Heart right ventricle (tissue), 16 donors: Measurements from ENCODE around the gene PDZD2. TPM values are rescaled to one million over a fixed set of nuclear protein-coding genes. Genes with fewer than 3 reads are reported as not detected.

ENCODE experiments used
- ATAC-seq, 8 donors: fragments of 200-7000 bp; cut with Tn5 transposase; one replicate each; pipeline ENCODE4 v1.9.1; 2020; ENCODE audit warnings: mild to moderate bottlenecking in 8 of 8, moderate library complexity in 8 of 8, moderate number of reproducible peaks in 1 of 8
- DNase-seq, 2 donors: peaks; one replicate each; pipeline ENCODE4 v3.0.0-alpha.2; 2020
- H3K27ac ChIP-seq, 10 donors: fragments of 200-600 bp; sonication (generic) in 2 of 10; one replicate each; pipeline versions ENCODE4 v1.5.0 to v1.8.0; 2020 to 2022; ENCODE audit warnings: mild to moderate bottlenecking in 3 of 10
- H3K27me3 ChIP-seq, 7 donors: fragments of 200-600 bp; one replicate each; pipeline ENCODE4 v1.8.0; 2021 to 2022; ENCODE audit warnings: mild to moderate bottlenecking in 2 of 7
- H3K36me3 ChIP-seq, 9 donors: fragments of 200-600 bp; sonication (generic) in 1 of 9; one replicate each; pipeline versions ENCODE4 v1.5.0 to v1.8.0; 2020 to 2022; ENCODE audit warnings: mild to moderate bottlenecking in 2 of 9
- H3K4me1 ChIP-seq, 9 donors: fragments of 200-600 bp; sonication (generic) in 1 of 9; one replicate each; pipeline versions ENCODE4 v1.5.0 to v1.8.0; 2020 to 2022; ENCODE audit warnings: mild to moderate bottlenecking in 4 of 9
- H3K4me3 ChIP-seq, 10 donors: fragments of 200-600 bp; sonication (generic) in 2 of 10; one replicate each; pipeline versions ENCODE4 v1.5.0 to v1.8.0; 2020 to 2022; ENCODE audit warnings: mild to moderate bottlenecking in 7 of 10, moderate library complexity in 2 of 10
- H3K9me3 ChIP-seq, 11 donors: fragments of 200-600 bp in 10 of 11; sonication (generic) in 2 of 11; one replicate each; pipeline versions ENCODE4 v1.5.0 to v1.8.0; 2013 to 2022; ENCODE audit warnings: mild to moderate bottlenecking in 2 of 11, control low read depth in 1 of 11, moderate library complexity in 1 of 11
- WGBS, 2 donors: extraction: QIAGEN DNeasy Blood & Tissue Kit; methylation state at CpG; one replicate each; pipeline ENCODE4 v1.1.7; 2013; ENCODE audit warnings: inconsistent platforms in 1 of 2; 5-methylcytosine and 5-hydroxymethylcytosine counted together
- intact Hi-C, 10 donors: fragments of 100-400 bp; cut with DNase I; formaldehyde crosslinking; loops; one replicate each; pipeline versions ENCODE4 v1.11.1 to v1.14.2; 2022
- polyA plus RNA-seq, 2 donors: library from polyadenylated mRNA; stranded (reverse); fragments of 200-250 nt; gene quantifications; one replicate each; pipeline ENCODE4 v1.2.3, GENCODE V29; 2013
- total RNA-seq, 10 donors: library from RNA; stranded (reverse); fragmentation: NEBNext Ultra II Directional in 3 of 10; extraction: Animal tissue kit (Norgen Biotek cat#: 25700) in 3 of 10; gene quantifications; one replicate each; pipeline versions ENCODE4 v1.2.1 to v1.2.4, GENCODE V29; 2021 to 2023
- TF ChIP-seq, protein P1 (sequence below), 9 donors: fragments of 200-600 bp; sonication (generic) in 2 of 9; IDR thresholded peaks; one replicate each; pipeline versions ENCODE4 v1.5.0 to v1.8.0; 2021 to 2022; ENCODE audit warnings: antibody characterized with exemption in 9 of 9, mild to moderate bottlenecking in 5 of 9, moderate library complexity in 1 of 9
- donor health status: Arrhythmogenic right ventricular cardiomyopathy.
- donor health status: ischemic (EF 13 %, LVEDD 7.1; RV severe dilation, severe dysfunction).
- donor health status: healthy with polysubstance abuse.
- donor health status: DM: no; HTN: yes; CAD: no.
- donor health status: DM: no; HTN: no; CAD: no.
- donor health status: ischemic (EF 25% LVEDD 6.9; RV normal size, moderate dysfunction).
- donor health status: ischemic (EF 25% LVEDD 5.7; RV mildly dilated, moderate dysfunction).
- donor health status: healthy.
- donor health status: DM: yes; HTN: yes; CAD: no.
- donor health status: Ischemic cardiomyopathy.
- donor health status: ischemic (EF 35%, LVEDD 5.7; RV mildly dilated, moderate dysfunction).
- donor health status: nonischemic (EF 11% LVEDD 7.7; RV severe dilation, severe dysfunction).
- donor health status: DM: yes; HTN: yes; CAD: no.
- donor health status: PGD.
- donor health status: ischemic (EF 29% LVEDD 5.4; RV normal size, mild dysfunction).
- donor health status: nonischemic (EF 23%, LVEDD 6.1; RV moderate dilation, normal function).

Gene PDZD2
- total and polyA plus RNA-seq, 12 donors = 9.0 to 117 (median 82.5) TPM

DNA sequence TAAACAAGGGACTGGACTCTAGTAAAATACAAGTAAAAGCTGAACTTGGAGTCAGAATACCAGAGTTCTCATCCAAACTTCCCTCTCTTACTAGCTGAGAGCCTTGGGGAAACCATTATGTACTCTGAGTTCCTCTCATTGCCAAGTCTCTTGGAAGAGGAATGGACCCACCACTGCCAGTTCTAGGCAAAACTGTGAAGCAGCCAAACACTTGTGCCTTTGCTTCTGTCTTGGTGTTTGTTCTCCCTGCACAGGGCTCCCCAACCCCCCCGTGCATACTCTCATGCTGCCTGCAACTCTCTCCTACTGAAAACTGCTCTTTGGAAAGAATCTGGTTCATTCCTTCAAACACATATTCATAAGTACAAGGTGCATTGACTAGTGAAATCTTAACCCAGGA, 102.6 kb downstream of the PDZD2 start:
- TF ChIP-seq, protein P1, sequence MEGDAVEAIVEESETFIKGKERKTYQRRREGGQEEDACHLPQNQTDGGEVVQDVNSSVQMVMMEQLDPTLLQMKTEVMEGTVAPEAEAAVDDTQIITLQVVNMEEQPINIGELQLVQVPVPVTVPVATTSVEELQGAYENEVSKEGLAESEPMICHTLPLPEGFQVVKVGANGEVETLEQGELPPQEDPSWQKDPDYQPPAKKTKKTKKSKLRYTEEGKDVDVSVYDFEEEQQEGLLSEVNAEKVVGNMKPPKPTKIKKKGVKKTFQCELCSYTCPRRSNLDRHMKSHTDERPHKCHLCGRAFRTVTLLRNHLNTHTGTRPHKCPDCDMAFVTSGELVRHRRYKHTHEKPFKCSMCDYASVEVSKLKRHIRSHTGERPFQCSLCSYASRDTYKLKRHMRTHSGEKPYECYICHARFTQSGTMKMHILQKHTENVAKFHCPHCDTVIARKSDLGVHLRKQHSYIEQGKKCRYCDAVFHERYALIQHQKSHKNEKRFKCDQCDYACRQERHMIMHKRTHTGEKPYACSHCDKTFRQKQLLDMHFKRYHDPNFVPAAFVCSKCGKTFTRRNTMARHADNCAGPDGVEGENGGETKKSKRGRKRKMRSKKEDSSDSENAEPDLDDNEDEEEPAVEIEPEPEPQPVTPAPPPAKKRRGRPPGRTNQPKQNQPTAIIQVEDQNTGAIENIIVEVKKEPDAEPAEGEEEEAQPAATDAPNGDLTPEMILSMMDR (IDR thresholded peaks at IDR 0.05) = no peak
- DNase-seq = peak; percentile 38 to 39
- WGBS, 2 donors = 20 to 44% methylated on average over 1 of the region's 1 CpG
- intact Hi-C loops = loop anchor here in 1 of 10 donors (5.0 kb wide), 1 partner anchor 69 kb away; no protein-coding TSS in a partner anchor
- peak; percentile 52 to 92 (median 80) for ATAC-seq
- Histone ChIP-seq H3K27ac (peak overlapping the region in 7 of 10 donors; percentile 17 to 67 (median 32)), H3K27me3 (no peaks in the 10 kb centered on the region), H3K4me1 (peaks cover 3 to 57% (median 31%) of the 10 kb centered on the region in 9 donors), H3K4me3 (no peak overlapping the region), H3K36me3 (no peaks in the 10 kb centered on the region), H3K9me3 (peaks cover 0 to 11% (median 5%) of the 10 kb centered on the region in 11 donors)

GRCh38 chr5:31743678-31744077, 104.7 kb downstream of the PDZD2 start:
- Histone ChIP-seq H3K4me3 (no peak overlapping the region), H3K4me1 (peaks cover 3 to 63% (median 36%) of the 10 kb centered on the region in 9 donors), H3K27me3 (no peaks in the 10 kb centered on the region), H3K27ac (peak overlapping the region in 1 of 10 donors; percentile 15), H3K36me3 (no peaks in the 10 kb centered on the region), H3K9me3 (peaks cover 0 to 11% (median 5%) of the 10 kb centered on the region in 11 donors)
- ATAC-seq (no peak), DNase-seq (no peak)
- intact Hi-C loops = loop anchor here in 1 of 10 donors (5.0 kb wide), 1 partner anchor 71 kb away; no protein-coding TSS in a partner anchor
- TF ChIP-seq, protein P1 (IDR thresholded peaks at IDR 0.05) = no peak
- WGBS, 2 donors = 92 to 94% methylated on average over 3 of the region's 3 CpGs

- ATAC-seq = peak; percentile 73 to 84 (median 80)
- WGBS, 2 donors = 65 to 84% methylated on average over 3 of the region's 3 CpGs
- Histone ChIP-seq H3K27me3 (no peaks in the 10 kb centered on the region), H3K4me3 (no peak overlapping the region), H3K27ac (peak overlapping the region in 6 of 10 donors; percentile 1 to 52 (median 18)), H3K36me3 (no peaks in the 10 kb centered on the region), H3K4me1 (peaks cover 0 to 50% (median 30%) of the 10 kb centered on the region in 9 donors), H3K9me3 (no peaks in the 10 kb centered on the region)
- intact Hi-C loops = no loop called here
- no peak for DNase-seq
- TF ChIP-seq, protein P1 (IDR thresholded peaks at IDR 0.05) = no peak
Measured at GRCh38 chr5:31748458-31749172, 109.7 kb downstream of the PDZD2 start.

DNA sequence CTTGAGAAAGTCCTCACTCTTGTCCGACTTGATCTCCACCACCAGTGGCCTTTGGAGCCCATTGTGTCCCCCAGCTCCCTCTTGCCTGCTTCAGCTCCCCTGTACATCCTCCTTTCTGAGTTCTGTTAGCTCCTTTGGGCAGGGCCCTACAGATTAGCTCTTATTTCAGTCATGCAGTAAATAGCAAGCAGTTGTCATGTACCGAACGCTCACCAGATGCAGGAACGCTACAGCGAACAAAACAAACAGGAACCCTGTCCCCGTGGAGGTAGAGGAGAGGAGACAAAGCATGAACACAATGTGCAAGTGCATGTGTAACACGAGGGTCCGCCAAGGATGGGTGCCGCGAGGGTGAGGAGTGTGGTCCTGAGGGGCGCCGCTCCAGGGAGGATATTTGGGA, 111.3 kb downstream of the PDZD2 start:
- H3K4me3 ChIP-seq = no peak overlapping the region
- TF ChIP-seq, protein P1 (IDR thresholded peaks at IDR 0.05) = no peak
- H3K27me3 ChIP-seq = no peaks in the 10 kb centered on the region
- DNase-seq (no peak), ATAC-seq (peak in 1 of 8 donors; percentile 15)
- intact Hi-C loops = no loop called here
- H3K27ac ChIP-seq = no peak overlapping the region
- H3K9me3 ChIP-seq = no peaks in the 10 kb centered on the region
- WGBS, 2 donors = 69 to 85% methylated on average over 12 of the region's 12 CpGs
- no peaks in the 10 kb centered on the region for H3K36me3 ChIP-seq
- H3K4me1 ChIP-seq = peaks cover 0 to 50% (median 30%) of the 10 kb centered on the region in 9 donors
